Stimulated activated CD8-positive, alpha-beta memory T cell treated with anti-CD3 and anti-CD28 coated beads, Interleukin-15, amount 100 ng/mL, for 24 hours (primary cell): ENCODE results near the gene OSBPL3.

ENCODE experiments used
- DNase-seq: peaks from one replicate; pipeline ENCODE4 v3.0.0-alpha.2; 2020; ENCODE audit warnings: low read depth

The OSBPL3 gene

GRCh38 chr7:24793982-24794648 lies 185.9 kb downstream of the OSBPL3 start:
- DNase-seq = no peak

- no peak for DNase-seq
These were observed 190.9 kb downstream of the OSBPL3 start for GRCh38 chr7:24788961-24789576.

- no peak for DNase-seq
These were observed 191.9 kb downstream of the OSBPL3 start for GRCh38 chr7:24788075-24788474.

- no peak for DNase-seq
These were observed 193.0 kb downstream of the OSBPL3 start for GRCh38 chr7:24786941-24787340.

GRCh38 chr7:24786306-24786705 lies 193.7 kb downstream of the OSBPL3 start:
- DNase-seq = no peak

GRCh38 chr7:24784277-24784676 lies 195.7 kb downstream of the OSBPL3 start:
- no peak for DNase-seq

- DNase-seq = no peak
These were observed 196.3 kb downstream of the OSBPL3 start for GRCh38 chr7:24783698-24784097.

- DNase-seq = no peak
These were observed 198.9 kb downstream of the OSBPL3 start for GRCh38 chr7:24781106-24781505.

- no peak for DNase-seq
These were observed 200.7 kb downstream of the OSBPL3 start for GRCh38 chr7:24779283-24779655.

- no peak for DNase-seq
These were observed 201.3 kb downstream of the OSBPL3 start for GRCh38 chr7:24778543-24779282.

- no peak for DNase-seq
These were observed 202.2 kb downstream of the OSBPL3 start for GRCh38 chr7:24777806-24778205.

GRCh38 chr7:24773646-24774045 lies 206.3 kb downstream of the OSBPL3 start:
- no peak for DNase-seq

GRCh38 chr7:24769851-24770250 lies 210.1 kb downstream of the OSBPL3 start:
- DNase-seq = no peak

- DNase-seq = no peak
These were observed 210.8 kb downstream of the OSBPL3 start for GRCh38 chr7:24769014-24769830.

- DNase-seq = no peak
These were observed 212.0 kb downstream of the OSBPL3 start for GRCh38 chr7:24767878-24768569.

GRCh38 chr7:24764972-24765744 lies 214.8 kb downstream of the OSBPL3 start:
- DNase-seq = no peak

GRCh38 chr7:24764011-24764410 lies 216.0 kb downstream of the OSBPL3 start:
- DNase-seq = no peak

- DNase-seq = no peak
These were observed 216.6 kb downstream of the OSBPL3 start for GRCh38 chr7:24763303-24763901.

- DNase-seq = no peak
These were observed 217.2 kb downstream of the OSBPL3 start for GRCh38 chr7:24762771-24763170.

GRCh38 chr7:24760968-24761367 lies 219.0 kb downstream of the OSBPL3 start:
- DNase-seq = no peak
